ENCODE data around the gene AP2A1. TPM values are rescaled to one million over a fixed set of nuclear protein-coding genes. Genes with fewer than 3 reads are reported as not detected.

The AP2A1 gene
- total and polyA plus RNA-seq, 2 donors (not counting 1 experiment from before 2014, with no cell fraction given), result 64.2 to 95.0 TPM

DNA sequence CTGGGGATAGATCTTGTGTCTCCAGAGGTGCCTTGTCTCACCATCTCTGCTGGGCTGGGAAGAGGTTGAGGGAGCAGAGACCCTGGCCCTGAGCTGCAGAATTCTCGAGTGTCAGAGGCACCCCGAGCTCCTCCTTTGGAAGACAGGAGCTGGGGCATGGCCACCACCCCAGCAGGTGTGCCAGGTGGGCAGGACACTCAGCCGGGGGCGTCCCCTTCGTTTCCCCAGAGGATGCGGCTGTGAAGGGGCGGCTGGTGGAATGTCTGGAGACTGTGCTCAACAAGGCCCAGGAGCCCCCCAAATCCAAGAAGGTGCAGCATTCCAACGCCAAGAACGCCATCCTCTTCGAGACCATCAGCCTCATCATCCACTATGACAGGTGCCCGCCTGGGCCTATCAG, 31.8 kb downstream of the AP2A1 start:
- Histone ChIP-seq H3K4me1 (ENCODE audit: control insufficient read depth, extremely low read depth, insufficient read depth, low read length) (peaks cover 4% of the 10 kb centered on the region), H3K27me3 (ENCODE audit: control insufficient read depth, insufficient read depth, low read length) (no peaks in the 10 kb centered on the region), H2AFZ (ENCODE audit: low read length) (no peak overlapping the region), H3K4me3 (replicated peaks in 1 of 4; ENCODE audit: control extremely low read depth in 1 of 4, insufficient read depth in 1 of 4, low read depth in 3 of 4, low read length in 4 of 4) (no peak overlapping the region), H3K79me2 (ENCODE audit: control insufficient read depth, insufficient read depth, low read length) (no peaks in the 10 kb centered on the region), H3K9ac (ENCODE audit: insufficient read depth, low read length) (no peak overlapping the region), H3K27ac (ENCODE audit: insufficient read depth, low read length) (no peak overlapping the region), H3K9me3 (ENCODE audit: control insufficient read depth, insufficient read depth, low read depth, low read length) (no peaks in the 10 kb centered on the region), H3K36me3 (ENCODE audit: control insufficient read depth, insufficient read depth, low read length) (peaks cover 41% of the 10 kb centered on the region), H3K4me2 (ENCODE audit: extremely low read depth, insufficient read depth, low read length) (no peak overlapping the region), H4K20me1 (ENCODE audit: control insufficient read depth, extremely low read depth, insufficient read depth, low read length) (no peaks in the 10 kb centered on the region)
- DNase-seq (ENCODE audit: low read depth in 2 of 2), result no peak
- no peak for TF ChIP-seq EZH2 (IDR thresholded peaks at IDR 0.05; ENCODE audit: low read length, missing control alignments)
- TF ChIP-seq, protein P1, sequence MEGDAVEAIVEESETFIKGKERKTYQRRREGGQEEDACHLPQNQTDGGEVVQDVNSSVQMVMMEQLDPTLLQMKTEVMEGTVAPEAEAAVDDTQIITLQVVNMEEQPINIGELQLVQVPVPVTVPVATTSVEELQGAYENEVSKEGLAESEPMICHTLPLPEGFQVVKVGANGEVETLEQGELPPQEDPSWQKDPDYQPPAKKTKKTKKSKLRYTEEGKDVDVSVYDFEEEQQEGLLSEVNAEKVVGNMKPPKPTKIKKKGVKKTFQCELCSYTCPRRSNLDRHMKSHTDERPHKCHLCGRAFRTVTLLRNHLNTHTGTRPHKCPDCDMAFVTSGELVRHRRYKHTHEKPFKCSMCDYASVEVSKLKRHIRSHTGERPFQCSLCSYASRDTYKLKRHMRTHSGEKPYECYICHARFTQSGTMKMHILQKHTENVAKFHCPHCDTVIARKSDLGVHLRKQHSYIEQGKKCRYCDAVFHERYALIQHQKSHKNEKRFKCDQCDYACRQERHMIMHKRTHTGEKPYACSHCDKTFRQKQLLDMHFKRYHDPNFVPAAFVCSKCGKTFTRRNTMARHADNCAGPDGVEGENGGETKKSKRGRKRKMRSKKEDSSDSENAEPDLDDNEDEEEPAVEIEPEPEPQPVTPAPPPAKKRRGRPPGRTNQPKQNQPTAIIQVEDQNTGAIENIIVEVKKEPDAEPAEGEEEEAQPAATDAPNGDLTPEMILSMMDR (conservative IDR thresholded peaks at IDR 0.05 in 1 of 2, IDR thresholded peaks at IDR 0.05 in 1 of 2; ENCODE audit: low read depth in 1 of 2, low read length in 2 of 2), result no peak

DNA sequence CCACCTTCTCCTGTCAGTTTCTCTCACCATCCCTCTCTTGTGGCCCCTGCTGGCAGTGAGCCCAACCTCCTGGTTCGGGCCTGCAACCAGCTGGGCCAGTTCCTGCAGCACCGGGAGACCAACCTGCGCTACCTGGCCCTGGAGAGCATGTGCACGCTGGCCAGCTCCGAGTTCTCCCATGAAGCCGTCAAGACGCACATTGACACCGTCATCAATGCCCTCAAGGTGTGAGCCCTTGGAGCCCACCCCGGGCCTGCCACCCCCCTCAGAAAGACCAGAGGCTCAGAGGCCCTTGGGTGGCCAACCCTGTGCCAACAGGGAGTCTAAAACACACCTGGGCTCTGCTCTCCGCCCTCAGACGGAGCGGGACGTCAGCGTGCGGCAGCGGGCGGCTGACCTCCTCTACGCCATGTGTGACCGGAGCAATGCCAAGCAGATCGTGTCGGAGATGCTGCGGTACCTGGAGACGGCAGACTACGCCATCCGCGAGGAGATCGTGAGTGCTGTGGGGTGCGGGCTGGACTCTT, 32.5 kb downstream of the AP2A1 start:
- TF ChIP-seq, protein P1 (conservative IDR thresholded peaks at IDR 0.05 in 1 of 2, IDR thresholded peaks at IDR 0.05 in 1 of 2; ENCODE audit: low read depth in 1 of 2, low read length in 2 of 2), result no peak
- no peak for TF ChIP-seq EZH2 (IDR thresholded peaks at IDR 0.05; ENCODE audit: low read length, missing control alignments)
- no peak overlapping the region for H3K27ac ChIP-seq (ENCODE audit: insufficient read depth, low read length)
- no peaks in the 10 kb centered on the region for H3K79me2 ChIP-seq (ENCODE audit: control insufficient read depth, insufficient read depth, low read length)
- H3K27me3 ChIP-seq (ENCODE audit: control insufficient read depth, insufficient read depth, low read length), result no peaks in the 10 kb centered on the region
- peaks cover 42% of the 10 kb centered on the region for H3K36me3 ChIP-seq (ENCODE audit: control insufficient read depth, insufficient read depth, low read length)
- no peak overlapping the region for H3K9ac ChIP-seq (ENCODE audit: insufficient read depth, low read length)
- H2AFZ ChIP-seq (ENCODE audit: low read length), result no peak overlapping the region
- no peak for DNase-seq (ENCODE audit: low read depth in 2 of 2)
- peaks cover 4% of the 10 kb centered on the region for H3K4me1 ChIP-seq (ENCODE audit: control insufficient read depth, extremely low read depth, insufficient read depth, low read length)
- H3K4me3 ChIP-seq (replicated peaks in 1 of 4; ENCODE audit: control extremely low read depth in 1 of 4, insufficient read depth in 1 of 4, low read depth in 3 of 4, low read length in 4 of 4), result no peak overlapping the region
- no peaks in the 10 kb centered on the region for H3K9me3 ChIP-seq (ENCODE audit: control insufficient read depth, insufficient read depth, low read depth, low read length)
- H4K20me1 ChIP-seq (ENCODE audit: control insufficient read depth, extremely low read depth, insufficient read depth, low read length), result no peaks in the 10 kb centered on the region
- H3K4me2 ChIP-seq (ENCODE audit: extremely low read depth, insufficient read depth, low read length), result no peak overlapping the region

DNA sequence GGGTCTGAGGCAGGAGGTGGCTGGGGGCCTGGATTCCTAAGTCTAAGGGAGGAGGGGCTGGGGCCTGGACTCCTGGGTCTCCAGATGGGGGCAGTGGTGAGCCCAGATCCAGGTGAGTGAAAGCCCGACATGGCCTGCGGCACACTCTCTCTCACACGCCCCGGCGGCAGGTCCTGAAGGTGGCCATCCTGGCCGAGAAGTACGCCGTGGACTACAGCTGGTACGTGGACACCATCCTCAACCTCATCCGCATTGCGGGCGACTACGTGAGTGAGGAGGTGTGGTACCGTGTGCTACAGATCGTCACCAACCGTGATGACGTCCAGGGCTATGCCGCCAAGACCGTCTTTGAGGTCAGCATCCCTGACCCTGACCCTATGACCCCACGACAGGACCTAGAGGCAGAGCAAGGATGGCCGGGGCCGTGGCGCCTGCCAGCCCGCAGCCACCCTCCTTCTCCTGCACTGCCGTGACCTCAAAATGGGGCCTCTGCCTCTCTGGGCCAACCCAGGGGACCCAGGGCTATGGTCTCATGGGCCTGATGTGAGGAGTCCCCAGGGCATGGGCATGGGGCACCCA, 33.1 kb downstream of the AP2A1 start:
- H3K79me2 ChIP-seq (ENCODE audit: control insufficient read depth, insufficient read depth, low read length), result no peaks in the 10 kb centered on the region
- DNase-seq (ENCODE audit: low read depth in 2 of 2), result no peak
- no peaks in the 10 kb centered on the region for H3K9me3 ChIP-seq (ENCODE audit: control insufficient read depth, insufficient read depth, low read depth, low read length)
- TF ChIP-seq, protein P1 (conservative IDR thresholded peaks at IDR 0.05 in 1 of 2, IDR thresholded peaks at IDR 0.05 in 1 of 2; ENCODE audit: low read depth in 1 of 2, low read length in 2 of 2), result no peak
- no peak for TF ChIP-seq EZH2 (IDR thresholded peaks at IDR 0.05; ENCODE audit: low read length, missing control alignments)
- peaks cover 40% of the 10 kb centered on the region for H3K36me3 ChIP-seq (ENCODE audit: control insufficient read depth, insufficient read depth, low read length)
- H3K9ac ChIP-seq (ENCODE audit: insufficient read depth, low read length), result no peak overlapping the region
- H3K27ac ChIP-seq (ENCODE audit: insufficient read depth, low read length), result no peak overlapping the region
- H4K20me1 ChIP-seq (ENCODE audit: control insufficient read depth, extremely low read depth, insufficient read depth, low read length), result no peaks in the 10 kb centered on the region
- H3K4me2 ChIP-seq (ENCODE audit: extremely low read depth, insufficient read depth, low read length), result no peak overlapping the region
- peaks cover 4% of the 10 kb centered on the region for H3K4me1 ChIP-seq (ENCODE audit: control insufficient read depth, extremely low read depth, insufficient read depth, low read length)
- H3K27me3 ChIP-seq (ENCODE audit: control insufficient read depth, insufficient read depth, low read length), result no peaks in the 10 kb centered on the region
- H3K4me3 ChIP-seq (replicated peaks in 1 of 4; ENCODE audit: control extremely low read depth in 1 of 4, insufficient read depth in 1 of 4, low read depth in 3 of 4, low read length in 4 of 4), result no peak overlapping the region
- no peak overlapping the region for H2AFZ ChIP-seq (ENCODE audit: low read length)

Measured in fibroblast of lung (primary cell).